ENCODE results near the gene GBP2.

Gene GBP2

GRCh38 chr1:89065079-89065868 lies 60.6 kb downstream of the GBP2 start, which contains the start of gene GBP1:
GBP1 (minus strand) TSS chr1:89065208; CDS start chr1:89063234, 1,974 bp downstream.
- H3K4me1 ChIP-seq (ENCODE audit: control insufficient read depth, insufficient read depth, low read length, unreplicated experiment), result peaks cover 18% of the 10 kb centered on the region
- peak within 1 kb of the TSS; percentile 85 for H3K27ac ChIP-seq (ENCODE audit: low read depth, low read length)
- H3K27me3 ChIP-seq (ENCODE audit: insufficient read depth, low read length), result no peaks in the 10 kb centered on the region
- peak within 1 kb of the TSS; percentile 78 for H3K4me3 ChIP-seq (ENCODE audit: low read depth, low read length)
- H3K79me2 ChIP-seq (ENCODE audit: control insufficient read depth, insufficient read depth, low read length, unreplicated experiment), result peaks cover 34% of the 10 kb centered on the region
- H2AFZ ChIP-seq (ENCODE audit: low read length, unreplicated experiment), result peak within 1 kb of the TSS; percentile 43
- peaks cover 14% of the 10 kb centered on the region for H3K36me3 ChIP-seq (ENCODE audit: insufficient read depth, low read length)

- H3K4me3 ChIP-seq (ENCODE audit: low read depth, low read length), result peak overlapping the region; percentile 78
- no peaks in the 10 kb centered on the region for H3K27me3 ChIP-seq (ENCODE audit: insufficient read depth, low read length)
- H3K4me1 ChIP-seq (ENCODE audit: control insufficient read depth, insufficient read depth, low read length, unreplicated experiment), result peaks cover 18% of the 10 kb centered on the region
- H3K79me2 ChIP-seq (ENCODE audit: control insufficient read depth, insufficient read depth, low read length, unreplicated experiment), result peaks cover 34% of the 10 kb centered on the region
- peaks cover 18% of the 10 kb centered on the region for H3K36me3 ChIP-seq (ENCODE audit: insufficient read depth, low read length)
- H3K27ac ChIP-seq (ENCODE audit: low read depth, low read length), result peak overlapping the region; percentile 85
- no peak overlapping the region for H2AFZ ChIP-seq (ENCODE audit: low read length, unreplicated experiment)
These were observed 61.3 kb downstream of the GBP2 start for GRCh38 chr1:89064632-89065031.

GRCh38 chr1:89063094-89063493 lies 62.8 kb downstream of the GBP2 start:
- Histone ChIP-seq H3K27me3 (ENCODE audit: insufficient read depth, low read length) (no peaks in the 10 kb centered on the region), H3K4me1 (ENCODE audit: control insufficient read depth, insufficient read depth, low read length, unreplicated experiment) (peaks cover 10% of the 10 kb centered on the region), H3K36me3 (ENCODE audit: insufficient read depth, low read length) (peaks cover 24% of the 10 kb centered on the region), H2AFZ (ENCODE audit: low read length, unreplicated experiment) (no peak overlapping the region), H3K27ac (ENCODE audit: low read depth, low read length) (no peak overlapping the region), H3K79me2 (ENCODE audit: control insufficient read depth, insufficient read depth, low read length, unreplicated experiment) (peaks cover 34% of the 10 kb centered on the region), H3K4me3 (ENCODE audit: low read depth, low read length) (peak overlapping the region; percentile 78)

GRCh38 chr1:89060091-89060490 lies 65.8 kb downstream of the GBP2 start:
- H3K79me2 ChIP-seq (ENCODE audit: control insufficient read depth, insufficient read depth, low read length, unreplicated experiment), result peaks cover 34% of the 10 kb centered on the region
- no peak overlapping the region for H3K4me3 ChIP-seq (ENCODE audit: low read depth, low read length)
- peaks cover 7% of the 10 kb centered on the region for H3K4me1 ChIP-seq (ENCODE audit: control insufficient read depth, insufficient read depth, low read length, unreplicated experiment)
- H3K36me3 ChIP-seq (ENCODE audit: insufficient read depth, low read length), result peaks cover 48% of the 10 kb centered on the region
- no peak overlapping the region for H3K27ac ChIP-seq (ENCODE audit: low read depth, low read length)
- no peaks in the 10 kb centered on the region for H3K27me3 ChIP-seq (ENCODE audit: insufficient read depth, low read length)
- no peak overlapping the region for H2AFZ ChIP-seq (ENCODE audit: low read length, unreplicated experiment)

Measured in ACC112 (cell line).